Mesothelial cell of epicardium (in vitro differentiated cells): ENCODE measurements around the gene C4BPA. TPM values are rescaled to one million over a fixed set of nuclear protein-coding genes. Genes with fewer than 3 reads are reported as not detected.

Experiments
- DNase-seq, 2 experiments: peaks; one replicate each; pipeline ENCODE4 v3.0.0; 2021; ENCODE audit warnings: low spot score in 2 of 2; ENCODE audit not compliant: unreplicated experiment in 2 of 2
- H3K27ac Mint-ChIP-seq: 2 replicates; pipeline ENCODE4 v1.8.0; 2021; ENCODE audit warnings: mixed read lengths
- H3K27me3 Mint-ChIP-seq: 2 replicates; pipeline ENCODE4 v1.8.0; 2021; ENCODE audit warnings: low read depth, mixed read lengths
- H3K36me3 Mint-ChIP-seq: 2 replicates; pipeline ENCODE4 v1.8.0; 2021; ENCODE audit warnings: mixed read lengths
- H3K4me1 Mint-ChIP-seq: 2 replicates; pipeline ENCODE4 v1.8.0; 2021; ENCODE audit warnings: mixed read lengths
- H3K4me3 Mint-ChIP-seq: 2 replicates; pipeline ENCODE4 v1.8.0; 2021; ENCODE audit warnings: mild to moderate bottlenecking, moderate library complexity, mixed read lengths
- H3K9me3 Mint-ChIP-seq: 2 replicates; pipeline ENCODE4 v1.8.0; 2021; ENCODE audit warnings: mixed read lengths
- total RNA-seq: library from RNA; stranded (reverse); gene quantifications from 3 replicates; pipeline ENCODE4 v1.2.1, GENCODE V29; 2021
- TF ChIP-seq, protein P1 (sequence below): fragments of 200-600 bp; sonication (generic); IDR thresholded peaks from one replicate; pipeline ENCODE4 v1.5.0; 2021; ENCODE audit warnings: antibody characterized with exemption; ENCODE audit not compliant: unreplicated experiment

The C4BPA gene
- total RNA-seq, 1 donor from 2014 or later: 0.20 TPM

GRCh38 chr1:207115269-207115668, 11.2 kb downstream of the C4BPA start:
- TF ChIP-seq, protein P1, sequence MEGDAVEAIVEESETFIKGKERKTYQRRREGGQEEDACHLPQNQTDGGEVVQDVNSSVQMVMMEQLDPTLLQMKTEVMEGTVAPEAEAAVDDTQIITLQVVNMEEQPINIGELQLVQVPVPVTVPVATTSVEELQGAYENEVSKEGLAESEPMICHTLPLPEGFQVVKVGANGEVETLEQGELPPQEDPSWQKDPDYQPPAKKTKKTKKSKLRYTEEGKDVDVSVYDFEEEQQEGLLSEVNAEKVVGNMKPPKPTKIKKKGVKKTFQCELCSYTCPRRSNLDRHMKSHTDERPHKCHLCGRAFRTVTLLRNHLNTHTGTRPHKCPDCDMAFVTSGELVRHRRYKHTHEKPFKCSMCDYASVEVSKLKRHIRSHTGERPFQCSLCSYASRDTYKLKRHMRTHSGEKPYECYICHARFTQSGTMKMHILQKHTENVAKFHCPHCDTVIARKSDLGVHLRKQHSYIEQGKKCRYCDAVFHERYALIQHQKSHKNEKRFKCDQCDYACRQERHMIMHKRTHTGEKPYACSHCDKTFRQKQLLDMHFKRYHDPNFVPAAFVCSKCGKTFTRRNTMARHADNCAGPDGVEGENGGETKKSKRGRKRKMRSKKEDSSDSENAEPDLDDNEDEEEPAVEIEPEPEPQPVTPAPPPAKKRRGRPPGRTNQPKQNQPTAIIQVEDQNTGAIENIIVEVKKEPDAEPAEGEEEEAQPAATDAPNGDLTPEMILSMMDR: no peak
- Mint-ChIP-seq H3K27ac (no peak overlapping the region), H3K36me3 (no peaks in the 10 kb centered on the region), H3K9me3 (no peaks in the 10 kb centered on the region), H3K27me3 (no peaks in the 10 kb centered on the region), H3K4me3 (no peak overlapping the region), H3K4me1 (peaks cover 19% of the 10 kb centered on the region)
- DNase-seq: no peak

DNA sequence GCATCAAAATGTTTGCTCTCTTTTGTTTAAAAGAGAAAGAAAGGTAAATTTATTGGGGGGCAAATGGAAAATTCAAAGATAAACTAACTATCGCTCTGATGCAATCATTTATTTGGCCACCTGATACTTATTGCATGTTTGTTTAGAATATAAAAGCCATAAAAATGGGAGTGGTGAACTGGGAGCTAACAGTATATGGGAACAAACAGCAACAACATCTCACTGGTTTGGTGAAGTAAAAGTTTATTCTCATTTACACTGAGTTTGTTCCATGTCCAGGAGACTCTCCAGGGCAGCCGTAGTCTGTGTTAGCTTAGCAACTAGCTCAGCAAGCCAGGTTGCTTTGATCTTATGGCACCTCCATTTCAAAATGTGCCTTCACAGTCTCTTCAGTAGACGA, 20.4 kb downstream of the C4BPA start:
- DNase-seq: no peak
- no peak overlapping the region for H3K27ac Mint-ChIP-seq
- H3K9me3 Mint-ChIP-seq: peaks cover 17% of the 10 kb centered on the region
- H3K4me1 Mint-ChIP-seq: no peaks in the 10 kb centered on the region
- peaks cover 7% of the 10 kb centered on the region for H3K36me3 Mint-ChIP-seq
- H3K4me3 Mint-ChIP-seq: no peak overlapping the region
- TF ChIP-seq, protein P1: no peak
- no peaks in the 10 kb centered on the region for H3K27me3 Mint-ChIP-seq

- no peak overlapping the region for H3K4me3 Mint-ChIP-seq
Observed at GRCh38 chr1:207128336-207128921, 24.4 kb downstream of the C4BPA start.

DNA sequence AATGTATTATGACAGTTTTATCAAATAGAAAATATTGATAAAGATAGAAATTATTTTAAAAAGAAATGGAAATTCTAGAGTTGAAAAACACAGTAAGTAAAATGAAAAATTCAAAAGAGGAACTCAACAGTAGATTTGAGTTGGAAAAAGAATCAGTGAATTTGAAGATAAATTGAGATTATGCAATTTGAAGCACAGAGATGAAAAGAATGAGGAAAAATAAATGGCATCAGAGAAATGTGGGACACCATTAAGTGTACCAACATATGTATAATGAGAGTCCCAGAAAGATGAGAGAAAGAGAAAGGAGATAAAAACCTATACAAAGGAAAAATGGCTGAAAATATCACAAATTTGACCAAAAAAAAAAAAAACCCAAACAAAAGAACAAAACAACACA, 25.0 kb downstream of the C4BPA start:
- H3K9me3 Mint-ChIP-seq: peaks cover 33% of the 10 kb centered on the region
- H3K4me3 Mint-ChIP-seq: no peak overlapping the region
- DNase-seq: no peak
- TF ChIP-seq, protein P1: no peak
- H3K4me1 Mint-ChIP-seq: no peaks in the 10 kb centered on the region
- H3K27me3 Mint-ChIP-seq: no peaks in the 10 kb centered on the region
- peaks cover 10% of the 10 kb centered on the region for H3K36me3 Mint-ChIP-seq
- H3K27ac Mint-ChIP-seq: no peak overlapping the region

More at GRCh38 chr1:207128336-207128921, 24.4 kb downstream of the C4BPA start:
- no peaks in the 10 kb centered on the region for H3K27me3 Mint-ChIP-seq
- peaks cover 10% of the 10 kb centered on the region for H3K36me3 Mint-ChIP-seq
- no peak overlapping the region for H3K27ac Mint-ChIP-seq
- TF ChIP-seq, protein P1: no peak
- no peaks in the 10 kb centered on the region for H3K4me1 Mint-ChIP-seq
- peaks cover 33% of the 10 kb centered on the region for H3K9me3 Mint-ChIP-seq
- DNase-seq: no peak

GRCh38 chr1:207130252-207131036, 26.4 kb downstream of the C4BPA start:
- TF ChIP-seq, protein P1: no peak
- H3K9me3 Mint-ChIP-seq: peaks cover 33% of the 10 kb centered on the region
- peaks cover 10% of the 10 kb centered on the region for H3K36me3 Mint-ChIP-seq
- H3K27me3 Mint-ChIP-seq: no peaks in the 10 kb centered on the region
- no peaks in the 10 kb centered on the region for H3K4me1 Mint-ChIP-seq
- no peak for DNase-seq
- H3K27ac Mint-ChIP-seq: no peak overlapping the region
- H3K4me3 Mint-ChIP-seq: no peak overlapping the region
